ENCODE data around the gene KLK3.

DNA sequence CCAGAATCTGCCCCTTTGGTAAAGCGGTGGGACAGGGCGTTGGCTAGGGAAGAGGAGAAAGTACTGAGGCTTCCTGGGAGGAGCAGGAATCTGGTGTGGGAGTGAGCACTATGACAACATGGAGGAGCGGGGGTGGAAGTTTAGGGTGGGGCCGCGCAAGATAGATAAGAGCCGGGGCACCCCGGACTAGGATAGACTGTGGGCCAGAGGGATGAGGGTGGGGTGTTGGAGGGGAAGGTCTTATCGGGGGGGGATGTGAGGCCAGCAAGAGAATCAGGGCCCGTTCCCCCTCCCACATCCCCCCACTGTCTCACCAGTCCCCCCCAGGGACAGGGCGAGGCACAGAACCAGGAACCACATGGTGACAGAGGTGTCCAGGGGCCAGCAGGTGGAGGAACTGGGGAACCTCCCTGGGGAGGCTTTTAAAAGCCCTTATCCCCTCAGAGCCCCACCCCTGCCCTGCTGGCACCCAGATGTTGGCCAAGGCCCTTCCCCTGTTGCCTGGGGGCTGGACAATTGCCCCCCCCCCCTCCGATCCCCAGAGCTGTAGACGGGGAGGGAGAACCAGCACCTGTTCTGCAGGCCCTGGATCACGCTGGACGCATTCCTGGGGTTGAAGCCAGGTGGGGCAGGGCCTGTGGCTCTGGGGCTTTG, 31.2 kb upstream of the KLK3 start, which contains the start of gene KLK1:
- TF ChIP-seq FOXA1 (IDR thresholded peaks at IDR 0.05) (no peak), FOXM1 (IDR thresholded peaks at IDR 0.05; ENCODE audit: borderline replicate concordance) (no peak), ELF4 (IDR thresholded peaks at IDR 0.05) (no peak), SP1 (IDR thresholded peaks at IDR 0.05) (no peak), HDGF (IDR thresholded peaks at IDR 0.05; ENCODE audit: borderline replicate concordance) (no peak), ZNF384 (IDR thresholded peaks at IDR 0.05) (no peak), NFRKB (IDR thresholded peaks at IDR 0.05) (no peak), FOXK2 (IDR thresholded peaks at IDR 0.05) (no peak)
